Brain pericyte (primary cell): ENCODE results near the gene AKR1C4.
"Not testable (repeated sequence)": the region's sequence is repeated elsewhere in the genome, so short reads cannot be mapped to it uniquely, and the experiment has no call there.

Experiments
- DNase-seq: peaks from one replicate; pipeline ENCODE4 v3.0.0-alpha.2; 2012; ENCODE audit warnings: low read depth, low spot score

AKR1C4 gene

GRCh38 chr10:5206799-5207198 lies 10.2 kb downstream of the AKR1C4 start:
- DNase-seq = no peak

GRCh38 chr10:5209776-5210175 lies 13.1 kb downstream of the AKR1C4 start:
- not testable (repeated sequence) for DNase-seq

DNA sequence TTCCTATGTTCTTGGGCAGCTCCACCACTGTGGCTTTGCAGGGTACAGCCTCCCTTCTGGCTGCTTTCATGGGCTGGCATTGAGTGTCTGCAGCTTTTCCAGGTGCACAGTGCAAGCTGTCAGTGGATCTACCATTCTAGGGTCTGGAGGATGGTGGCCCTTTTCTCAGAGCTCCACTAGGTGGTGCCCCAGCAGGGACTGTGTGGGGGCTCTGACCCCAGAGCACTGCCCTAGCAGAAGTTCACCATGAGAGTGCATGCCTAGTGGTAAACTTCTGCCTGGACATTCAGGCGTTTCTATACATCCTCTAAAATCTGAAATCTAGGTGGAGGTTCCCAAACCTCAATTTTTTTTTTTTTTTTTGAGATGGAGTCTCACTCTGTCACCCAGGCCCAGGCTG lies 13.6 kb downstream of the AKR1C4 start:
- DNase-seq = not testable (repeated sequence)

DNA sequence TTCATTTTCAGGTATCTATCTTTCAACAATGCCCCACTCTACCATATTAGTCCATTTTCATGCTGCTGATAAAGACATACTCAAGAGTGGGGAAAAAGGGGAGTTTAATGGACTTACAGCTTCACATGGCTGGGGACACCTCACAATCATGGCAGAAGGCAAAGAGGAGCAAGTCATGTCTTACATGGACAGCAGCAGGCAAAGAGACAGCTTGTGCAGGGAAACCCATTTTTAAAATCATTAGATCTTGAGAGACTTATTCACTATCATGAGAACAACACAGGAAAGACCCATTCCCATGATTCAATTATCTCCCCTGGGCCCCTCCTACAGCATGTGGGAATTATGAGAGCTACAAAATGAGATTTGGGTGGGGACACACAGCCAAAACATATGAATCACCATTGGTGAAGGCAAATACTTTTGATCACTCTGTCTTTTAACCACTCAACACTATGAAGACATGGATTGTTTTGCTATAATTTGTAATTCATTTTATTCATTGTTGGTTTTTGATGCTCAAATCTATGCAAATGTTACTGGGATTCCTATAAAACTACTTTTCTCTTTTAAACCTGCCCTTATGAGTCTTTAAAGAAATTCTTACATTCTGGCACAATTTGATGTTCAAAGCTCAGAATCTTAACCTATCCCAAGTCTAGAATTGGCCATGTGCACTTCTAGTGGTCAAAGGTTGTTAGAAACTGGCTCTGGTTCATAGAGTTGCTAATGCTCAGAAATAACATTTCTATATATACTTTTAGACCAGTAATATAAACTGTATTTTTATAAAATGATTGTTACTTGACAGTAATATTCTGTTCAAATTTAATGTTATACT lies 15.3 kb downstream of the AKR1C4 start:
- no peak for DNase-seq

- no peak for DNase-seq
These were observed 20.2 kb downstream of the AKR1C4 start for GRCh38 chr10:5216801-5217200.

DNA sequence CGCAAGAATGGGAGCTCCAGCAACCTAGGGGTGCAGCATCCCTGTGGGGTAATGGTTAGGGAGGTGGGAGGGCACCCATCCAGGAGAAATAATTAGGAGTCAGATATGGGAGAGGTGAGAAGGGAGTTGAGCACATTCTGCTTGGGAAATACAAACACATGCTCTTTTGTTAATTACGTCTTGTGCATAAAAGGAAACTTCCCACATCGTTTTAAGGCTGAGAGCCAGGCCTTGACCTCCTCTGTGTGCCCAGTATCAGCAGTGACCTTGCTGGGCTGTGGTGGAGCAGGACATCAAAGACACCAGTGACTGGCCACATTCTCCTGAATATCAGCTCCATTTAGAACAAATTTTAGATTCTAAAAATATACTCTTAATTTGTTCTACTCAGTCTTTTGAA lies 22.6 kb downstream of the AKR1C4 start:
- DNase-seq = no peak

- DNase-seq = not testable (repeated sequence)
These were observed 26.3 kb downstream of the AKR1C4 start for GRCh38 chr10:5222942-5223341.

- no peak for DNase-seq
These were observed 32.4 kb downstream of the AKR1C4 start for GRCh38 chr10:5229019-5229418.

GRCh38 chr10:5233324-5233723 lies 36.7 kb downstream of the AKR1C4 start:
- no peak for DNase-seq

- DNase-seq = no peak
These were observed 37.6 kb downstream of the AKR1C4 start for GRCh38 chr10:5234106-5234860.

- DNase-seq = not testable (repeated sequence)
These were observed 40.9 kb downstream of the AKR1C4 start for GRCh38 chr10:5237541-5237940.

GRCh38 chr10:5242585-5242984 lies 45.9 kb downstream of the AKR1C4 start:
- no peak for DNase-seq

GRCh38 chr10:5243521-5243987 lies 46.9 kb downstream of the AKR1C4 start:
- no peak for DNase-seq

GRCh38 chr10:5252177-5253037 lies 55.8 kb downstream of the AKR1C4 start:
- DNase-seq = no peak

- no peak for DNase-seq
These were observed 57.9 kb downstream of the AKR1C4 start for GRCh38 chr10:5254488-5254887.

GRCh38 chr10:5257768-5258167 lies 61.1 kb downstream of the AKR1C4 start:
- DNase-seq = not testable (repeated sequence)

DNA sequence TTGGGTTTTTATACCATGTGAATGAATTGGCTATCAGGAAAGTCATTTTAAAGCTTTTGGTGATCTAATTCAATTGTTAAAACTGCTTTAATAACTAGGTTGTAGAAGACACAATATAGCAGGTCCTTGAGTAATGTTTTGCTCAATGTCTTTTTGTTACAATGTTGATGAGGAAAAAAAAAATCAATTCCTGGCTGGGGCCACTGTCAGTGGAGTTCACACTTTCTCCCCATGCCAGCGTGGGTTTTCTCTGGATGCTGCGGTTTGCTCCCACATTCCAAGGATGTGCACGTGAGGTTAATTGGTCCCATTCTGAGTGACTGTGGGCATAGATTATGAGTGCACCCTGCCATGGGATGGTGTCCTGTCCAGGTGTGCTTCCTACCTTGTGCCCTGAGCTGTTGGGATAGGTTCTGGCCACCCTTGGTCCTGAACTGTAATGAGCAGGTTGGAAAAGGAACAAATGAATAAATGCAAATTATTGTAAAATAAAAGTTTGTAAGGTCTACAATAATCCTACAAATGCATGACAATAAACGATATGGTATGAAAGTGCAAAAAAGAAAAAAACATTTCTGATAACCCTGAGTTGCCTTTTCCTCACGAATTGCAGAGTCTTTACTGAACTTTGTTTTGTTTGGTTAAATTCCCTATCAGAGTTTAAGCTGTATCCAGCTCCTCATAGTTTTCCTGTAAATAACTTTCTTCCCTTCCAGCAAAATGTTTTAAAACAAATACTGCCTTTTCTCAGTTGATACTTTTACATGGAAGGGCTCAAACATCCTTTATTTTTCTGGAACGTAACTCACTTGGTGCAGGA lies 62.7 kb downstream of the AKR1C4 start:
- DNase-seq = no peak

DNA sequence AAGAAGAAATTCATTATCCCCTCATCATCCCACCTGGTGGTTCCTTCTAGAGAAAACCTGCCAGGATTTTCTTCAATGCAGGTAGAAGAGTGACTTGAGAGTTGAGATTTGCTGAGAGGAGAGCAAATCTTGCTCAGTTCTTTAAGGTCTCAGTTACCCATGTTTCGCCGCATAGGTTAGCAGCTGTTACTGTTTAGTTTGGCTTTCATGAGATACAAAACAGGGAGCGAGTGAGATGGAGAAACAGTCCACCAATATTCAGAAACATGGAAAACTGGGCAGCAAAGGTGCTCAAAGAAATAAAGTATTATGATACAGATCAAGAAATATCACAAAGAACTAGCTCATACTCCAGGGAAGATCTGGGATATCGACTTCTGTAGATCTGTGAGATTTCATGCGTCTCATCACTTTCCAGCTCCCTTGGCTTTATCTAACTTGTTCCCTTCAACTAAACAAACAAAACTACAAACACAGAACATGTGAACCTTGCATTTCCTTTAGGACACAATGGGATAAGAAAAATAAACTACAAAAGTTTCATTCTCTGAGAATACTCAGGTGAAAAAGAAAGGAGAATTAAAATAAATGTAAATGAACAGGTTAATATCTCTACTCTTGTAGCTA lies 63.4 kb downstream of the AKR1C4 start:
- DNase-seq = no peak

GRCh38 chr10:5260828-5261227 lies 64.2 kb downstream of the AKR1C4 start:
- no peak for DNase-seq

GRCh38 chr10:5265139-5265538 lies 68.5 kb downstream of the AKR1C4 start:
- no peak for DNase-seq
